Measurements from ENCODE around the gene BEND6. TPM values are rescaled to one million over a fixed set of nuclear protein-coding genes. Genes with fewer than 3 reads are reported as not detected.

Gene BEND6
- total and polyA plus RNA-seq, 2 donors (not counting 1 experiment from before 2014, with no cell fraction given), result not detected

DNA sequence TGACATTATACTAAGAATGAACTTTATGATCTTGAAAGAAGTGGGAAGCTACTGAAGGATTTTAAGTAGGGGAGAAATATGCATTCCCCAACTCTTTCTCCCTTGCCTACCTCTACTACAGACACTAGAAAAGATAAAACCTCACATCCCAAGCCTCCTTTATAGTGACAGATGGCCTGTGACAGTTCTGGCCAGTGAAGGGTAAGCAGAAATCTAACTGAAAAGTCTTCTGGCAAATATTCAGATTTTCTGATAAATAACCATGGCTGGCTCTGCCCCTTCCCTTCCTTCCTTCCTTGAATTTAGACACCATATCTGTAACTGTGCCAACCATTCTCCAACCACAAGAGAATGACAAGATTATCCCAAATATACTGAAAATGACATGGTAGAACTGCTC lies 10.2 kb upstream of the BEND6 start:
- Mint-ChIP-seq H3K27me3 (peaks cover 33% of the 10 kb centered on the region), H3K27ac (no peak overlapping the region), H3K4me1 (no peaks in the 10 kb centered on the region), H3K9me3 (ENCODE audit: insufficient read depth) (no peaks in the 10 kb centered on the region), H3K4me3 (no peak overlapping the region)
- Histone ChIP-seq H3K4me1 (ENCODE audit: control insufficient read depth in 2 of 2, insufficient read depth in 2 of 2, low read length in 2 of 2) (no peaks in the 10 kb centered on the region), H3K9me3 (ENCODE audit: control extremely low read depth in 1 of 3, control insufficient read depth in 2 of 3, insufficient read depth in 1 of 3, low read length in 2 of 3) (peaks cover 3 to 13% (median 10%) of the 10 kb centered on the region in 3 donors), H4K20me1 (ENCODE audit: control insufficient read depth, insufficient read depth, low read length, poor library complexity, severe bottlenecking) (no peaks in the 10 kb centered on the region), H3K9ac (ENCODE audit: low read length) (no peak overlapping the region), H3K36me3 (replicated peaks in 1 of 2; ENCODE audit: control extremely low read depth in 1 of 2, control insufficient read depth in 1 of 2, extremely low read depth in 1 of 2, insufficient read depth in 2 of 2, low read length in 1 of 2) (no peaks in the 10 kb centered on the region), H3K79me2 (ENCODE audit: control insufficient read depth, insufficient read depth, low read length) (no peaks in the 10 kb centered on the region), H3K4me2 (replicated peaks; ENCODE audit: low read depth, low read length, poor library complexity, severe bottlenecking) (no peak overlapping the region), H3K27ac (ENCODE audit: low read length in 2 of 2) (no peak overlapping the region), H3K27me3 (replicated peaks in 1 of 4; ENCODE audit: control extremely low read depth in 1 of 4, control insufficient read depth in 3 of 4, insufficient read depth in 4 of 4, low read length in 3 of 4) (peaks cover 0 to 22% (median 7%) of the 10 kb centered on the region in 4 experiments), H3K4me3 (ENCODE audit: control extremely low read depth in 1 of 5, extremely low read depth in 1 of 5, insufficient read depth in 1 of 5, low read depth in 2 of 5, low read length in 4 of 5) (no peak overlapping the region), H2AFZ (ENCODE audit: insufficient read depth, low read depth, low read length, poor library complexity, severe bottlenecking) (no peak overlapping the region)
- intact Hi-C loops (cut with micrococcal nuclease), result no loop called here
- no peak for TF ChIP-seq EZH2 (IDR thresholded peaks at IDR 0.05; ENCODE audit: borderline replicate concordance, insufficient read depth, low read depth, low read length, poor library complexity, severe bottlenecking)
- TF ChIP-seq, protein P1, sequence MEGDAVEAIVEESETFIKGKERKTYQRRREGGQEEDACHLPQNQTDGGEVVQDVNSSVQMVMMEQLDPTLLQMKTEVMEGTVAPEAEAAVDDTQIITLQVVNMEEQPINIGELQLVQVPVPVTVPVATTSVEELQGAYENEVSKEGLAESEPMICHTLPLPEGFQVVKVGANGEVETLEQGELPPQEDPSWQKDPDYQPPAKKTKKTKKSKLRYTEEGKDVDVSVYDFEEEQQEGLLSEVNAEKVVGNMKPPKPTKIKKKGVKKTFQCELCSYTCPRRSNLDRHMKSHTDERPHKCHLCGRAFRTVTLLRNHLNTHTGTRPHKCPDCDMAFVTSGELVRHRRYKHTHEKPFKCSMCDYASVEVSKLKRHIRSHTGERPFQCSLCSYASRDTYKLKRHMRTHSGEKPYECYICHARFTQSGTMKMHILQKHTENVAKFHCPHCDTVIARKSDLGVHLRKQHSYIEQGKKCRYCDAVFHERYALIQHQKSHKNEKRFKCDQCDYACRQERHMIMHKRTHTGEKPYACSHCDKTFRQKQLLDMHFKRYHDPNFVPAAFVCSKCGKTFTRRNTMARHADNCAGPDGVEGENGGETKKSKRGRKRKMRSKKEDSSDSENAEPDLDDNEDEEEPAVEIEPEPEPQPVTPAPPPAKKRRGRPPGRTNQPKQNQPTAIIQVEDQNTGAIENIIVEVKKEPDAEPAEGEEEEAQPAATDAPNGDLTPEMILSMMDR (IDR thresholded peaks at IDR 0.05), result no peak
- ChIA-PET POLR2A (no interaction called here), CTCF (no interaction called here)
- DNase-seq (no peak), ATAC-seq (ENCODE audit: low read depth) (no peak)

DNA sequence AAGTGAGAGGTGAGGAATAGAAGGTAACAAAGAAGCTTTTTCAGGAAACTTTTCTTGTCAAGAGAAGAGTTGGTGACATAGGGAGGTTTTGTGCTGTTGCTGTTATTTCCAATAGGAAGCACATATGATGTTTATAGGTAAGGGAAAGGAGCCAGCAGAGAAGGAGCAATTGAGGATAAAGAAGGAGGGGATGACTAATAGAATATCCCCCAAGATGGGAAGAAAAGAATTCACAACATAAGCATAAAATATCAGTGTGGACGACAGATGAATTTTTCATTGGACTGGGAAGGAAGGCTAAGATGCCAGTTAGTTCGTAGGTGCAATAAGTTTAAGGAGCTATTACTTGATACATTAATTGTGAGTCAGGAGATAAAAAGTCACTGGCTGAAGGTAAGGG lies 8.5 kb upstream of the BEND6 start:
- DNase-seq, result no peak
- POLR2A ChIA-PET, result no interaction called here
- no peak for TF ChIP-seq EZH2 (IDR thresholded peaks at IDR 0.05; ENCODE audit: borderline replicate concordance, insufficient read depth, low read depth, low read length, poor library complexity, severe bottlenecking)
- TF ChIP-seq, protein P1 (IDR thresholded peaks at IDR 0.05), result no peak
- Mint-ChIP-seq H3K27me3 (peaks cover 36% of the 10 kb centered on the region), H3K4me1 (no peaks in the 10 kb centered on the region), H3K9me3 (ENCODE audit: insufficient read depth) (no peaks in the 10 kb centered on the region), H3K4me3 (no peak overlapping the region), H3K27ac (no peak overlapping the region)
- CTCF ChIA-PET, result no interaction called here
- Histone ChIP-seq H3K9ac (ENCODE audit: low read length) (no peak overlapping the region), H4K20me1 (ENCODE audit: control insufficient read depth, insufficient read depth, low read length, poor library complexity, severe bottlenecking) (no peaks in the 10 kb centered on the region), H3K4me1 (ENCODE audit: control insufficient read depth in 2 of 2, insufficient read depth in 2 of 2, low read length in 2 of 2) (no peaks in the 10 kb centered on the region), H3K36me3 (replicated peaks in 1 of 2; ENCODE audit: control extremely low read depth in 1 of 2, control insufficient read depth in 1 of 2, extremely low read depth in 1 of 2, insufficient read depth in 2 of 2, low read length in 1 of 2) (no peaks in the 10 kb centered on the region), H3K27ac (ENCODE audit: low read length in 2 of 2) (no peak overlapping the region), H3K4me2 (replicated peaks; ENCODE audit: low read depth, low read length, poor library complexity, severe bottlenecking) (no peak overlapping the region), H3K79me2 (ENCODE audit: control insufficient read depth, insufficient read depth, low read length) (no peaks in the 10 kb centered on the region), H3K27me3 (replicated peaks in 1 of 4; ENCODE audit: control extremely low read depth in 1 of 4, control insufficient read depth in 3 of 4, insufficient read depth in 4 of 4, low read length in 3 of 4) (peaks cover 0 to 30% (median 7%) of the 10 kb centered on the region in 4 experiments), H3K4me3 (ENCODE audit: control extremely low read depth in 1 of 5, extremely low read depth in 1 of 5, insufficient read depth in 1 of 5, low read depth in 2 of 5, low read length in 4 of 5) (no peak overlapping the region), H2AFZ (ENCODE audit: insufficient read depth, low read depth, low read length, poor library complexity, severe bottlenecking) (no peak overlapping the region), H3K9me3 (ENCODE audit: control extremely low read depth in 1 of 3, control insufficient read depth in 2 of 3, insufficient read depth in 1 of 3, low read length in 2 of 3) (peaks cover 3 to 8% (median 5%) of the 10 kb centered on the region in 3 donors)
- intact Hi-C loops (cut with micrococcal nuclease), result no loop called here
- ATAC-seq (ENCODE audit: low read depth), result no peak
- 67% methylated on average over 1 of the region's 2 CpGs for WGBS (ENCODE audit: insufficient coverage)

Measured in B cell (primary cell).